Measurements from ENCODE around the gene GANAB.
"Not testable (repeated sequence)": the region's sequence is repeated elsewhere in the genome, so short reads cannot be mapped to it uniquely, and the experiment has no call there.

Gene GANAB

DNA sequence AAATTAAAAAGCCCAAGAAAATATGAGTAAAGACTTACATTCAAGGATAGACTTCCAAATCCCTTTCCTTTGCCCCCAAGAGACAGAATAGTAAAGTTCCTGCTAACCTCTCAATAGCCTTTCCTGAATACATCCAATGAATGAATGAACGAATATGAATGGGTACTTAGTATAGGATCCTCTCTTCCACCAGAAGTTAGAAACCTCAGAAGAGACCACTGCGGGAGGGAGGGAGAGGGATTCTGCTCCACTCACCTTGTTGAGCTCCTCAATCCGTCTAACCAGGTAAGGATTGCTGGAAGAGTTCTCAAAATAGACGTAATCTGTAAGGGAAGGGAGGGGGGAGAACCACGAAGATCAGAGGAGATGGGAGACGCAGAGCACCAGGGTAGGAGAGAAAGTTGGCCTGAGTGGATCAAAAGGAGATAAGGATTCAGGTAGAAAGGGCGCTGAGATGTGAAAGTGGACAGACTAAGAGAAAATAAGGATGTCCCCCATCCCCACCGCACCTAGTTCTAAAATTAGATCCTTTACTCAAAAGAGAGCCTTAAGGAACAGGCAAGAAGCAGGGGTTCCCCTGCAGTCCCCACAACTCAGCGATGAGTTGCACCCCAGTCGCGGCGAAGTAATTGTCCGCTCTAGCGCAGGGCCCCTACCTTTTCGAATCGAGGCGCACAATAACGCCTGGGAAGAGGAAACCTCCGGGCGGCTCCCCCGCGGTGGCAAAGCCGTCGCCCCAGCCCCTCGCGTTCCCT is 45.9 kb downstream of the GANAB start:
- no peak for DNase-seq

DNA sequence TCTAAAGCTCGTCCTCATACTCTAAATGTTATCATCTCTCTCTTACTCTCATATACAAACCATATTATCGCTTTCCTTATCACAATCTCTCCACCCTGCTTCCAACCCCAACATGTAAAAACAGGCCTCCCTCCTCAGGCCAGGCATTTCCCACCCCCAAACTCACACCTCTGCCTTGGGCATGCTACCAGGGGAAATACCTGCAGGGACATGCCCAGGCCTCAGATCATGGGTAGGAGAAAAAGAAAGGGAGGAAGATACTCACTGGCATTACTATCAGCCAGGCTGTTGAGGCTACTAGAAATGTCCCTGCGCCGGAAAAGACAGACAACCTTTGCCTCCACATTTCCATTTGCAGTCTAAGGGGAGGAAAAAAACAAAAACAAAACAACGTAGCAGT is 46.5 kb downstream of the GANAB start:
- DNase-seq: no peak

DNA sequence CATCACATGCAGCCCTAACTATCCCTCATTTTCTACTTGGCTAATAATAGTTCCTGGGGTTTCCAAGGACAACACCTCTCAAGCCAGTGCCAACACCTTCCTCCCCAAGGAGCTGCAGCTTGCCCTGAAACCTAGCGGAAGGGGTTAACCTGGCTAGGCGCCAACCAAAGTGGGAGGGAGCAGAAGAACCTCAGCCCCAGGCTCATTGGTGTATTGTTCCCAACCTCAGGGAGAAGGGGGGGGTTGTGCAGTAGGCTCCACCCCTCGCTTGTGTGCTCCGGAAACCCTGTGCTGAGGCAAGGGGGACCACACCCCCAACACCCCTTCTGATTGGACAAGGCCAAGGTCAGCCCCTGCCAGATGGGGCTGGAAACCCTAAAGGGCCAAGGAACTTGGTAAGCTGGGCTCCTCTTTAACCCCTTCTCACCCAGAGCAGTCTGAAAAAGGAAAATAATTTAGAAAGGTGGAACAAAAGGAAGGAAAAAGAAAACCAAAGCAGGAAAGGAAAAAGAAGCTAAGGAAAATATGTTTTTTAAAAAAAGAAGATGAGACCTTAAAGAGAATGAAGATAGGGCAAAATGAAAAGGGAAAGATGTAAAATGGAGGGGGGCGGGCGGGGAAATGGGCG is 47.2 kb downstream of the GANAB start:
- DNase-seq: peak; percentile 91 to 99 (median 94)

DNA sequence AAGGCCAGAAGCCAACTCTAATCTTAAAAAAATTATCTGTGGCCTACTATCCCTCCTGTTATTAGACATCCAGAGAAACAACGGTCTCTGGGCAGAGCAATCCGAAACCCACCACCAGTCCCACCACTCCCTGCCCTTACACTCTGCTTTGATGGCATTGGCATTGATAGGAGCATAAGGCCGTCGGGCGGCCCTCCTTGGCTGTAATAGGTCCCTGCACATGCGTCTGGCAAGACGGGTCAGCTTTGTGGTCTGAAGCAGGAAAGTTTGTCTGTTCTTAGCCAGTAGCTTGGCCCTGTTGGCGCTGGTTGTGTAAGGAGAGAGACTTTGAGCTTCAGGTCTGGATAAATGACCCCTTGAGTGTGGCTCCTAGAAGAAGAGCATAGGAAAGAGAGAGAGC is 51.3 kb downstream of the GANAB start:
- DNase-seq: no peak

DNA sequence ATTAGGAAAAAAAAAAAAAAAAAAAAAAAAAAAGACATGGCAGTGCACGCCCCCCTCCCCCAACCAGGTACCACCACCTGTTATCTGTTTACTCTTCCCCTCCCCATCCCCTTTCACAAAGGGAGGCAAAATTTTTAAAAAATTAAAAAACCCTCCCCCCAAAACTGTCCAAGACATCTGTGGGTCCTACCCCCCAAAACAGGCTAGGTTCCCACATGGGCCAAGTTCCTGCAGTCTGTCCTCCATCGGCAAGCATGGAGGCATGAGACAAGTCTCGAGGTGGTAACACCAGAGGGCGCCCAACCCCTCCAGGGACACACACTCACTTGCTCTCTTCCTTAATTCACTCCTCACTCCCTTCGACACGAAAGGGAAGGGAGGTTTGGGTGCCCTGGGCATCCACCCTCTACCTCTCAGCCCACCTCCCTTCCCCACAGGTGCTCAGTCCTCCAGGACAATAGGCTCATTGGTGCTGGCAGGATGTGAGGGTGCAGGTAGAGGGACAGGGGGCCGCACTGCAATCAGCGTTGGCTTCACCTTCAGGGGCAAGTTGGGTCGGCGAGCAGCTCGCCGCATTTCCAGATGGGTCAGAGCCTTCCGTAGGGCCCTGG is 52.9 kb downstream of the GANAB start:
- DNase-seq: peak; percentile 51 to 83 (median 71)

DNA sequence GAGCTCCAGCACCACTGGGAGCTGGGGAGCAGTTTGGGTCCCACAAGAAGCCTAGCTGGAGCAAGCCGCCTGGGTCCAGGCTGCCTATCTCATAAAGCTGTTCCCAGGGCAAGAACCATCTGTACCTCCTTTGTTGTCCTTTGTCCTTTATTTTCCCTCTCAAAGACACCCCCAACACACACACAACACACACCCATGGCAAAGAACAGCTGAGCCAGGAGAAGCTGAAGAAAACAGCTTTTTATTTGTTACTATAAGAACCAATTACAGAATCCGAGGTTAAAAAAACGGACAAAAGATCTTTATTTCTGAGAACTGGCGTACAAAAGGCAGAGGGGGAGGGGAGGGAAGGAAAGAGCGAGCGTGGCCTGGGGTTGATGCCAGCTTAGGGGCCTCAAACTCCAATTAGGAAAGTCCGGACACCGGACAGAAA is 53.4 kb downstream of the GANAB start:
- DNase-seq: no peak

DNA sequence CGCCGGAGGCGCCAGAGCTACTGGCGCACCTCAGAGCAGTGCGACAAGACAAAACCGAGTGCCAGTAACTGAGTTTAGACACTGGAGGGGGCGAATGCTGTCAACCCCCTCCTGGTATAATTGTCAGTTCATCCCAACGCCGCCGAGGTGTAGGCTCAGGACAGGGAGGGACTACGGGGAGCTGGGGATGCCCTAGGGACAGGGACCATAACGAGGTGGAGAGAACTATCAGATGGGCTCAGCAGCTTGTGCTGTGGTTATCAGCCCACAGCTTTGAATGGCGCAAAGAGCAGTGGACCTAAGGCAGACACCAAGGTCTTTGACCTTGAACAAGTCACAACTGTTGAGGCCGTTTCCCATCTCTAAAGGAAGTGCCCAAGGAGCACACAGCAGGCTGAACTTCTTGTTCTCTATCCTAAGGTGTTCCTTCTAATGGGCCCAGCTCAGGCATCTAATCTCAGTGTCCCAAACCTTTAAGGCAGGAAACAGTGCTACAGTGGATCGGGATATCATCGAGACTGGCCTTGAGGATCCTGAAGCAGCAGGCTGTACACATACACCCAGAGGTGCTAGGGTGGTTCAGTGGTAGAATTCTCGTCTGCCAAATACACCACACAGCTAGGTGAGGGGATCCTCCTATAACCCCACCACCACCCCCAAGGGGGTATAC is 54.1 kb downstream of the GANAB start:
- peak in 1 of 5 donors; percentile 17 for DNase-seq

DNA sequence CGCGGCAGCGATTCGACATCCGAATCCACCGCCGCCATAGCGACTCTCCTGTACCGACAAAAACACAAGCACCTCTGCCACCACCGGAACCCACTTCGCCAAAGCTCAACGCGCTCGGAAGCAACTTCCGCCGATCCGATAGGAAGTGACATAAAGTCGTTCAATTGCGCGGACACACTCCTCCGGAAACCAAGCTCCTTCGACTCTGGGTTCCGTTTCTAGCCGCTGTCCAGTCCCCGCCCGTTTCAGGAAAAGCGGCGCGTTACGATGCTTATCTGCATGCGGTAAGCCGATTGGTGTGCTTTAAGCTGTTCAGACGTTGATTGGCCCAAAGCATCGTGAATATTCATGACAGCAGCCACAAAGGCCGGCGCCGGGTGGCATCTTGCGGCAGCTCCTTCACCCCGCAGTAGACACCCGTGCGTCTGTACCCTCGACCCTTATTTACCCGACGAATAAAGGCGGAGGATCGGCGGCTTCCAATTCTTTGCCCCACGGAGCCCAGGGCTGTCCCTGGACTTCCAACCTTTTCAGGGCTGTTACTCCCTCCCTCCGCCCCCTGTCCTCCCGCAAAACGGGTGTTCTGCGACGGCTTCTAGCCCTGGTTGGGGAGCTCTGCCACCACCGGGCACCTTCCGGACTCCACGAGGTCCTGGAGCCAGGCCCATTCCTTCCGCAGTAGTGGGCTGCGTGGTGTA is 54.8 kb downstream of the GANAB start, which contains the start of gene TUT1:
Gene TUT1, minus strand, starts transcription at position 76 of the 698 bp plus-strand sequence. Its CDS starts 38 bp downstream, at position 38.
- DNase-seq: peak; percentile 90 to 99 (median 94)

DNA sequence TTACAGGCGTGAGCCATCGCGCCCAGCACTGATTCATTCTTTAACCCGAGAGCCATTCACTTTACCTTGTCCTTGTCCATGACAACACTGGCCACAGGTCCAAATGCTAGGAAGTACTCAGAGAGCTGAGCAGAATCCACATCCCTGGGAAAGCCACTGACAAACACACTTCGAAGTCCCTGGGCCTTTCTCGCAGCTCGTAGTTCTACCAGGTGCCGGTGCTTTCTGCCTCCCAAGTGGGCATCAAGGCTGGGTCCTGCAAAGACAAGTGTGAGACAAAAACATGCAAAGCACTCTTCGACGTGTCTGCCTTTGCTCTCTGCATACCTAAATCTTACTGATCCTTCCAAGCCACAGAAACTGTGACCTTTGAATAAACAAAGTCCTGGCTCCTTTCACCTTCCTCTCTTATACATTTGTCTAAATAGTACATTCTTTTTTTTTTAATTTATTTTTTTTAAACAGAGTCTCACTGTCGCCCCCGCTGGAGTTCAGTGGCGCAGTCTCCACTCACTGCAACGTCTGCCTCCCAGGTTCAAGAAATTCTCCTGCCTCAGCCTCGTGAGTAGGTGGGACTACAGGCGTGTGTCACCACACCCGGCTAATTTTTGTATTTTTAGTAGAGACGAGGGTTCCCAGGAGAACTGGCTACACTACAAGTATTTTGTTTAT is 57.3 kb downstream of the GANAB start:
- peak in 1 of 5 donors; percentile 28 for DNase-seq

DNA sequence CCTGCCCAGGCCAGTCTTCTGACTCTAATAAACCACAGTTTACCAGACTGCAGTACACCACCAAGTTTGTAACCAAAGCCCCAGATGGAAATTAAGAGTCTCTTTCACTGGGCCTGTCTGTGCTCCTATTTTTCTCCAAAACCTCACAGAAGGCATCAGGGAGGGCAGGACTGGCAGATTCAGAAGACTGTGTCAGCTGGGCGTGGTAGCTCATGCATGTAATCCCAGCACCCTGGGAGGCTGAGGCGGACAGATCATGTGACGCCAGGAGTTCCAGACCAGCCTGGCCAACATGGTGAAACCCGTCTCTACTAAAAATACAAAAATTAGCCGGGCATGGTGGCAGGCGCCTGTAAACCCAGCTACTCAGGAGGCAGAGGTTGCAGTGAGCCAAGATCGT is 61.1 kb downstream of the GANAB start:
- not testable (repeated sequence) for DNase-seq

DNA sequence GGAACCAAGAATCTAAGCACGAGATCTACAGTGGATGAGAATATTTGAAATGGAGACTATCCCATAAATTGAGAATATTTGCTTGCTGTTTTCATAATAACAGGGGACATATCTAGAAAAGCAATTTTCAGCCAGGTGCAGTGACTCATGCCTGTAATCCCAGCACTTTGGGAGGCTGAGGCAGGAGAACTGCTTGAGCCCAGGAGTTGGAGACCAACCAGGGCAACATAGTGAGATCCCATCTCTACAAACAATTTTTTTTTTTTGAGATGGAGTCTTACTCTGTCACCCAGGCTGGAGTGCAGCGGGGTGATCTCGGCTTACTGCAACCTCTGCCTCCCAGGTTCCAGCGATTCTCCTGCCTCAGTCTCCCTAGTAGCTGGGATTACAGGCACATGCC is 64.7 kb downstream of the GANAB start:
- DNase-seq: not testable (repeated sequence)

DNA sequence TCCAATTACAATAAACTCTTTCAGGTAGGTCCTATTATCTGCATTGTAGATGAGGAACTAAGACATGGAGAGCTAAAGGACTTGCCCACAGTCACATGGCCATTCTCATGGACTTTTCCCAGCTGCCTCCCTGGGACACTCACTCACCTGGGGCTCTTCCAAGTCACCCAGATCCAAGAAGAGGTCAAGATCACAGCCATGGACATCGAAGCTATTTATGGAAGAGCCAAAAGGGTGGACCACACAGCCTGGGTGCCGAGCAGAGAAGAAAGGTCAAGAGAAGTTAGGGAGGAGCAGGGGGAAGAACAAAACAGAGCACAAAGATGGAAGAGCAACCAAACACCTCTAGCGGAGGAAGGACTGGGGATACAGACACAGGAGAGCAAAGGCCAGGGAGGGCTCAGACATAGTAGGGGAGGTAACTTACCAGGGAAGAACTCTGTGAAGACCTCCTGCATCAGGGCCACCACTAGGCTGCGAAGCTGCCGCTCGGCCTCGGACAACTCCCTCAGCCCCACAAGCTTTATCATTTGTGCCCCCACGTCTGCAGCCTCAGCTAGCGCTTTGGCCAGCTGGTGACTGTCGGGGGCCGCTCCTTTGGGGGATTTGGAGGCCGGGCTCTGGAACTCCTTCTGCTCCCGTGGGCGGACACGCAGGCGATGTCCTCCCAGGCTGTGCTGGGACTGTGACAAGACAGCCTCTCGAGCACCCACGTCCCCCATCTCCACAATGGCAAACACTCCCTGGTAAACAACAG is 65.3 kb downstream of the GANAB start:
- DNase-seq: no peak

DNA sequence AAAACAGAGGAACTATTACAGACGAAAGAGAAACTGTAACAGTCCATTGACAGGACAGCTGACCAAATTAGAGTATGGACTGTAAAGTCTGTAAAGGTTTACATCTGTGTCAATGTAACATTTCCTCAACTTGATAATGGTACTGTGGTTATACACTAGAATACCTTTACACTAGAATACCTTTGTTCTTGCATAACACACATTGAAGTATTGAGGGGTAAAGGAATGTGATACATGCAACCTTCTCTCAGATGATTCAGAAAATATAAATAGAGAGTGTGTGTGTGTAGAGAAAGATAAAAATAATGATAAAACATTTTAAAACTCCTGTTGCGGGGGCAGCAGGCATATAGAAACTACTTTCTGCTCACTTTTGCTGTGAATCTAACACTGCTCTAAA is 67.2 kb downstream of the GANAB start:
- DNase-seq: no peak

DNA sequence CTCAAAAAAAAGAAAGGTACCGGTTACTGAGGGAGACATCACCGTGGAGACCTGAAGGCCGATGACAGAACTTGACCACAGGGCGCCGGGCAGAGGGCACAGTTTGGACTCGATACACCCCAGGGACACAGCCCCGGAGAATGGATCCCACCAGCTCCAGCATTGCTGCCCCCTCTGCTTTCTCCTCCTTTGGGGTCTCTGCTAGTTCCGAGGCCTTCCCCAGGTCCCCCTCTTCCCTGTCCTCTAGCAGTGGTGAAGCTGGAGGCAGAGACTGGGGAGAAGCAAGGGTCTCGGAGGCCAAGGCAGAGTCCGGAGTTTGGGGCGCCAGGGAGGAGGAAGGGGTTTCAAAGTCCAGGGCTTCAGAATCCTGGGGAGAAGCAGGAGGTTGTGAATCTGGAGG is 67.9 kb downstream of the GANAB start:
- no peak for DNase-seq

DNA sequence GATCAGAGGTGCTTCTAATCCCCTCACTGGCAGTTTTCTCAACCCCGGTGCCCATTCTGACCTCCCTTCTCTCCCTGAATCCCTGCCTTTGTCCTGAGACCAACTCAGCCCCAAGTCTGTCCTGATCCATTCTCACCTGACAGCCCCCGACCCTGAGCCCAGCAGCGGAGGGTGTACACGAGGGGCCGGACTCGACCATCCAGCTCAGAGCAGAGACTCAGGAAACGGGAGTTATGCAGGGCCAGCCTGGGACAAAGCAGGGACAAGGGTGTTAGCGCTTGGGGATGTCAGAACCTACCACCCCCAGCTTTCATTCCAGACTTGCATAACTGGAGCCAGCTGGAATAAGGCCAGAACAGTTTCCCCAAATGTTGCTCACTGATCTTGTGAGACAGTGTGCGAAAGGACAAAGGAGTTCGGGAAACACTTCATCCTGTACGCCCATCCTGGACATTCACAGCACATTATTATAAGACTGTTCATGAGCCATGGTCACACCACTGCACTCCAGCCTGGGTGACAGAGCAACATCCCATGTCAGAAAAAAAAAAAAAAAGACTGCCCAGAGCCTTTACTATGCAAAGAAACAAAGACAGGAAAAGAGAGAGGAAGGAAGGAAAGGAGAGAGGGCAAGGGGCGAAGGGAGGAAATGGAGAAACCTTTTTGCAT is 69.2 kb downstream of the GANAB start:
- DNase-seq: no peak

DNA sequence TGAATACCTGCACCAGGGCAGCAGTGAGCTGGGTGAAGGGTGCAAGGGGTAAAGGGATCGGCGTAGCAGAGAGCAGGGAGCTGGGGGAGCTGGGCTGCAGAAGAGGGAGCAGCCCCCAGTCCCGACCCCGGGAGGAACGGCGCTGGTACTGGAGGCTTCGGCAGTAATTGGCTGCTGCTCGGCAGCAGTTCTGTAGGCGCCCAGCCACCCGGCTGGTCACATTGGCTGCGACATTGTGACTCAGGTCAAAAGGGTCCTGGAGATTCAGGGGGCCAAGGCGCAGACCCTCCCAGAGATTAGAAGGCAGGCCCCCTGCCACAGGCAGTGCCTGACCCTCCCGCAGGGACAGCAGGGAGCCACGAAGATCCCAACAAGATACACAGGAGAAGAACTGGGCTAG is 70.6 kb downstream of the GANAB start:
- no peak for DNase-seq

DNA sequence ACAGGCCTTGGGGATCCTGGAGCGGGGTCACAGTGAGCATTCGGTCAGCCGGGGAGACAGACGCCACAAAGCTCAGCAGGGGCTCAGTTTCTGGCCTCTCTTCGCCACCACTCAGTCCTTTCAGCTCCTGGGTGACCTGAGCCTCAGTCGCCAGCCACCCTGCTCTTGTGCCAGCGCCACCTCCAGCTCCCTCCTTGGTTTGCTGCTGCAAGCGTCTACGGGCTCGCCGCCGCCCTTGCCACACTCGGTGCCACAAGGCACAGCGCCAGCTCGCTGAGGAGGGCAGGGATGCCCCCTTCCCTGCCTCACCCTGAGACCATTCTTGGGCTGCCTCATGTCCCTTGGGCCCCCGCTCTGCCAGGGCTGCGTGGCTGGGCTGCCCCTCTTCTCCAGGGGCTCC is 71.3 kb downstream of the GANAB start:
- no peak for DNase-seq

Measured in T-helper 1 cell (primary cell).